LNCaP clone FGC (cell line): ENCODE measurements around the gene APRT.
A peak's percentile ranks its signal among the peaks of the same experiment; 100 is the strongest.

Source experiments
- DNase-seq: peaks from one replicate; pipeline ENCODE4 v3.0.0-alpha.2; 2011; ENCODE audit warnings: low read depth
- H3K4me3 ChIP-seq: 2 replicates; pipeline ENCODE4 v1.5.1; 2011; ENCODE audit warnings: mild to moderate bottlenecking, low read depth, low read length, control low read depth
- TF ChIP-seq, protein P1 (sequence below): IDR thresholded peaks from 2 replicates; pipeline ENCODE4 v1.5.1; 2012; ENCODE audit warnings: mild to moderate bottlenecking; ENCODE audit not compliant: control insufficient read depth, insufficient read depth; ENCODE audit errors: extremely low read depth

APRT gene

DNA sequence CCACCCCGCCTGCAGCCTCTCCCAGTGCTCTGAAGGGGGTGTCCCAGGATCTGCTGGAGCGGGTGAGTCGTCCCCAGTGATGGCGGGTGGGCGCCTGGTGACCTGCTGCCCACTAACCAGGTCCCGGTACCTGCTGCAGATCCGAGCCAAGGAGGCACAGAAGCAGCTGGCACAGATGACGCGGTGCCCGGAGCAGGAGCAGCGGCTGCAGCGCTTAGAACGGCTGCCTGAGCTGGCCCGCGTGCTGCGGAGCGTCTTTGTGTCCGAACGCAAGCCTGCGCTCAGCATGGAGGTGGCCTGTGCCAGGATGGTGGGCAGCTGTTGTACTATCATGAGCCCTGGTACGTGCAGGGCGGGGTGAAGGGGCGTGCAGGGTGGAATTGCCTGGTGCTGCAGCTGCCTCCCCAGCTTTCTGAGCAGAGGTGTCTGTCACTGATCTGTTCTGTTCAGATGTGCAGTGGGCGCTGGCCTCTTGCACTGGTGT is 4.5 kb downstream of the APRT start:
- no peak overlapping the region for H3K4me3 ChIP-seq
- DNase-seq = no peak
- TF ChIP-seq, protein P1, sequence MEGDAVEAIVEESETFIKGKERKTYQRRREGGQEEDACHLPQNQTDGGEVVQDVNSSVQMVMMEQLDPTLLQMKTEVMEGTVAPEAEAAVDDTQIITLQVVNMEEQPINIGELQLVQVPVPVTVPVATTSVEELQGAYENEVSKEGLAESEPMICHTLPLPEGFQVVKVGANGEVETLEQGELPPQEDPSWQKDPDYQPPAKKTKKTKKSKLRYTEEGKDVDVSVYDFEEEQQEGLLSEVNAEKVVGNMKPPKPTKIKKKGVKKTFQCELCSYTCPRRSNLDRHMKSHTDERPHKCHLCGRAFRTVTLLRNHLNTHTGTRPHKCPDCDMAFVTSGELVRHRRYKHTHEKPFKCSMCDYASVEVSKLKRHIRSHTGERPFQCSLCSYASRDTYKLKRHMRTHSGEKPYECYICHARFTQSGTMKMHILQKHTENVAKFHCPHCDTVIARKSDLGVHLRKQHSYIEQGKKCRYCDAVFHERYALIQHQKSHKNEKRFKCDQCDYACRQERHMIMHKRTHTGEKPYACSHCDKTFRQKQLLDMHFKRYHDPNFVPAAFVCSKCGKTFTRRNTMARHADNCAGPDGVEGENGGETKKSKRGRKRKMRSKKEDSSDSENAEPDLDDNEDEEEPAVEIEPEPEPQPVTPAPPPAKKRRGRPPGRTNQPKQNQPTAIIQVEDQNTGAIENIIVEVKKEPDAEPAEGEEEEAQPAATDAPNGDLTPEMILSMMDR = no peak

DNA sequence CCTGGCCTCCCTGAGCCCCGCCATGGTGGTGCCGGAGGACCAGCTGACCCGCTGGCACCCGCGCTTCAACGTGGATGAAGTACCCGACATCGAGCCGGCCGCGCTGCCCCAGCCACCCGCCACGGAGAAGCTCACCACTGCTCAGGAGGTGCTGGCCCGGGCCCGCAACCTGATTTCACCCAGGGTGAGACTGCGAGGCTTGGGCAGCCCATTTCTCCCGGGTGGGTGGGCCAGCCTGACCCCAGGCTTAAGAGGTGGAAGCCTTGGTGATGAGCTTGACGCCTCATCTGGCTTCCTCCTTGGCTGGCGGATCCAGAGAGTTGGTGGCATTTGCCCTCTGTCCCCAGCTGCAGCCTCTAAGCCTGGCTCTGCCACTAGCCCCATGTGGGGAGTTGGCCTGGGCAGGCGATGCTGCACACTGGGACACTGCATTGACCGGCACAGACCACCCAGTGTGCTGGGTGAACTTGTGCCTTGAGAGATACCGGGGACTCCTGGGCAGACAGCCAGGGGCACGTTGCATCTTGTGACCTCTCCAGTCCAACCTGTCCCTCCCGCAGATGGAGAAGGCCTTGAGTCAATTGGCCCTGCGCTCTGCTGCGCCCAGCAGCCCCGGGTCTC is 5.1 kb downstream of the APRT start:
- no peak overlapping the region for H3K4me3 ChIP-seq
- TF ChIP-seq, protein P1 = no peak
- no peak for DNase-seq

DNA sequence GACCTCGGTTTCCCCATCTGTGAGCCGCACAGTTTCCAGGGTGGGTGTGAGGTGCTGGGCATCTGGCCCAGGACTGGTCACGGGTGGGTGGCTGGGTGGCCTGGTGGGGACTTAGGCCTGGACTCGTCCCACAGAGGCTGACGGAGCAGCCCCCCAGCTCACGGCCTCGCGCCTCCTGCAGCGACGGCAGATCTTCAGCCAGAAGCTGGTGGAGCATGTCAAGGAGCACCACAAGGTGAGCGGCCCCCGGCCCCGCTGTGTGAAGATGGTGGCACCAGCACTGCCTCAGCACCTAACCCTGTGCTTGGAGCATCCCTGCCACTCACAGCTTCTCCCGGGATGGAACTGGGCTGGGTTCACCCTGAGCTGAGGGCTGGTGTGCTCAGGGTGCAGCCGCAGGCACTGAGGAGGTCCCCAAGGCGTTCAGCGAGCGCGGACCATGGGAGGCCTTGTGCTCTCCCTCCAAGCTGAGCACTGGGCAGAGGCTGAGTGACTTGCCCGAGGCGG is 5.8 kb downstream of the APRT start:
- H3K4me3 ChIP-seq = no peak overlapping the region
- DNase-seq = no peak

DNA sequence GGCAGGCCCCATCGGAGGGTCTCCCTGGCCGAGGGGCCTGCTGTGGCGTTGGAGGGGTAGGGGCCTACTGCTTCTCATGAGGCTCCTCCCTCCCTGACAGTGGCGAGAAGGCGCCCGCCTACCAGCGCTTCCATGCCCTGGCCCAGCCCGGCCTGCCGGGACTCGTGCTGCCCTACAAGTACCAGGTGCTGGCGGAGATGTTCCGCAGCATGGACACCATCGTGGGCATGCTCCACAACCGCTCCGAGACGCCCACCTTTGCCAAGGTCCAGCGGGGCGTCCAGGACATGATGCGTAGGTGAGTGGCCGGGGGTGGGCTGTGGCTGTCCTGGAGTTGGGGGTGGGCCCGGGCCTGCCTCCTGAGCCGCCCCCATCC is 6.4 kb downstream of the APRT start:
- no peak for DNase-seq
- H3K4me3 ChIP-seq = no peak overlapping the region; the same call in 1 of the 2 replicates
- TF ChIP-seq, protein P1 = no peak

More for the DNA sequence above, 5.8 kb downstream of the APRT start:
- TF ChIP-seq, protein P1 = no peak

DNA sequence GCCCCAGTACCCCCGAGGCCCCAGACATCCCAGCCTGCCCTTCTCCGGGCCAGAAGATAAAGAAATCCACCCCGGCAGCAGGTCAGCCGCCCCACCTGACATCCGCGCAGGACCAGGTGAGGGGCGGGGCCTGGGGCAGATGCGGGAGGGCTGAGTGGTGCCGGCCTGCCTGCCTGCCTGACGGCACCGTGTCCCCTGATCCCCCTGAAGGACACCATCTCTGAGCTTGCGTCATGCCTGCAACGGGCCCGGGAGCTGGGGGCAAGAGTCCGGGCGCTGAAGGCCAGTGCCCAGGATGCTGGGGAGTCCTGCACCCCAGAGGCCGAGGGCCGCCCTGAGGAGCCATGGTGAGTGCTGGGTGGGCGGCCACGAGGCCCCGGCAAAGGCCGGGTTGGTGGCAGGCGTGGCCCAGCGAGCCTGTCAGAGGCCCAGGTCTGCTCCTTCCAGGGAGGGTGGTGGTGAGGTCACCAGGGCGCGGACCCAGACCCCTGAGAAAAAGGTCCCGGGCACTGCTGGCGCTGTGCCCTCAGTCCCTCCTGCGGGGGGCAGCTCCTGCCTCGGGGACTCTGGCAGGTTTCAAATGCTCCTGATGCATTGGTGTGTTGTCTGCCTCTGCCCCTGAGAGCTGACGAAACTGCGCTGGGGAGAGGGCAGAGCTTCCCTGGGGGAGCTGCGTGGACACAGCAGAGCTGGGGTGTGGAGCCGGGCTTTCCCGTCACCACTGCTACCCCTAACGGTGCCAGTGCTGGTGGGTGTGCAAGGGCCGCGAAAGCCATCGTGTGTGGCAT is 7.0 kb downstream of the APRT start:
- H3K4me3 ChIP-seq = peak overlapping the region; percentile 76
- no peak for DNase-seq
- TF ChIP-seq, protein P1 = no peak

DNA sequence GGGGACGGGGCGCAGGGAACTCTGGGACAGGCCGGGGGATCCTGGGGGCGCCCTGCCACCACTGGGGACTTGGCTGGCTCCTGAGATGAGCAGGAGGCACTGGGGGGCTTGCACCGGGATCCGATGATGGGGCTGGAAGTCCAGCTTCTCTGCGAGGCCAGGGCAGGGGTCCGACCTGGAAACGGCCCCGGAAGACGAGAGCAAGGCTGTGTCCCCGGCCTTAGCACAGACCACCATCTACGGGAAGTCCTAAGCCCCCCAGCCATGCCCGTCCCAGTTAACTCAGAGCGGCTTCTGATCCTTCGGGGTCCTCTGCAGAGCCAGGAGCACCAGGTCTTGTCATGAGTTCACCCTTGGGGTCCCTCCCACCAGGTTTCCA is 7.6 kb downstream of the APRT start:
- TF ChIP-seq, protein P1 = no peak
- peak overlapping the region; percentile 76 for H3K4me3 ChIP-seq
- DNase-seq = no peak
